ENCODE data around the gene RETREG2.

Gene RETREG2

DNA sequence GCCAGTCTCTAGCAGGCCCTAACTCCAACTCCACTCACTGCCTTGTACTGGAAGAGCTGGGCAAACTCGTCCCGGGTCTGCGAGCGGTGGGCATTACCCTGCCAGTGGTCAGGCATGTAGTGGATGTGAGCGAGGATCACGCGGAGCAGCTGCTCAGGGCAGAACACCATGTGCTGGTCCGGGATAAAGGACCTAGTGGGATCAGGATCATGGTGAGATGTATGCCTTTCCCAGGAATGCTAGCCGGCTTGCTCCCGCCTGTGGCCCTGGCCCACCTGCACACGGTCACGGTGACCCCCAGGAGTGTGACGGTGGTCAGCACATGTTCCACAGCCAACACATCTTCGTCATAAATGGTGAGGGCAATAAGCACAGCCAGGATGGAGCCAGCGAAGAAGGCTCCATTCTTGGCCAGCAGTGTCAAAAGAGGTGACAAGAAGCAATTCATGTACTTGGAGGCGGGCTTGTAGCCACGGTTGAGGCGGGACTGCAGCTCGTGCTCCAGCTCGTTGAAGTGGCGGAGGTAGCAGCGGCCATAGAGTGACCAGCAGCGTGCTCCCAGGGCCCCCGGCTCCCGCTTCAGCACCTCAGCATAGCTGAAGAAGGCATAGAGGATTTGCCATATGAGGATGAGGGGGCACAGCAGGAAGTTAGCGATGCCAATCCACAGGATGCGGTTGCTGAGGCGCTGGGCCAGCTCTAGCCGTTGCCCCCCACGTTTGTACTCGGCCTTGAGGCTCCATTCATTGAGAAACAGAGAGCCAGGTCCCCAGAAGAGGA lies 45.9 kb downstream of the RETREG2 start:
- in situ Hi-C loops (cut with HindIII; ENCODE audit: low pct_ligation_motif_present, low pct_unique_long_range_greater_than_20kb, low sequenced_read_pairs), result no loop called here

DNA sequence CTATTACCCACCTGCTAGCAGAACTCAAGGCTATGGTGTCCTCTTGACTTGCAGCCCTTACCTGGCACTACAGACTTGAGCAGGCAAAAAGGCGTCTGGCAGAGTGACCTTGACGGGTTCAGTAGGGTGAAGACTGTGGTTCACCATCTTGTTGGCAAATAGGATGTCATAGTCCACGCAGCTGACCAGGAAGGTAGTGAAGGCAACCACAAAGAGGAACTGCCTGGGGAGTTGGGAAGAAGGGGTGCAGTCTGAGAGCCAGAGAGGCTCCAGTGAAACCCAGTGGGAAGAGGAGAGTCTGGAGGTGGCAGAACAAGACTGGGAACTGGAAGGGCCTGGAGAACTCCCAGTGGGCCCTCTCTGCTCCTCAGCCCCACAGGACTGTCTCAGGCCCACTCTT lies 47.3 kb downstream of the RETREG2 start:
- DNase-seq, result no peak
- in situ Hi-C loops (cut with HindIII; ENCODE audit: low pct_ligation_motif_present, low pct_unique_long_range_greater_than_20kb, low sequenced_read_pairs), result no loop called here

More for the DNA sequence above, 45.9 kb downstream of the RETREG2 start:
- no peak for DNase-seq

DNA sequence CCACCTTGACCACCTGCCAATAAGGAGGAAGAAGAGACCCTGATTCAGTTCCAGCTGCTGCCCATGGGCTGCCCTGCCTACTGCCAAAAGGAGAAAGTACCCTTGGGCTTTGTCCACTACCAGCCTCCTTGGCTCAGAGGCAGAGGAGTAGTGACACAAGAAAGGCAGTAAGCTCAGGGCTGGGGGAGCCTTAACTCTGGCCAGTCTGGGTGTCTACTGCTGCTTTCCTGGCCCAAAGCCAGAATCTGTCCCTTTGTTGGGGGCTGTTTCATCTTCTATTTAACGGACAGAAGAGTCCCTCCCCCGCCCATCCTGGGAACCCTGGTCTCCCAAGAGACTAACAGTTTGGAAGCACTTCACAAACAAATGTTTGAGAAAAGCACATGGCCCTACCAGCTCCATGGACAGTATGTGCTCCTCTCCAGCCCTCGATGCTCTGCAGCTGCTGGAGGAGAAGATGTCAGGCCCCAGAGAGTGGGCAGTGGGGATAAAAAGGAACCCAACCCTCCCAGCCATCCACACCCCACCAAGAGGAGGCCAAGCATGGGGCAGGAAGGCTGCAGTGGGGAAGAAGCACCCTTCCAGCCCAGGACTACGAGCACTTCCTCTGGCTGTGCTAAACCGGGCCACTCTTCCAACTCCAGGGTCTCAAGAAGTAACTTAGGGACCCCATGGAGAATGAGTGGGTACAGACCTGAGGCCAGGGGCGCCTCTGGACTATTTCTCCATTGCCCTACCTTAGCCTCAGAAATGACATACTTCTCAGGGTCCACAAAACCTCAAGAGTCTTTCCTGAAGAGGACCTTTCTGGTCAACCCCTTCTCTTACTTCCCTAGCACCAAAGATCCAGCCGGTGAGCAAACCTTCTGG lies 50.2 kb downstream of the RETREG2 start:
- in situ Hi-C loops (cut with HindIII; ENCODE audit: low pct_ligation_motif_present, low pct_unique_long_range_greater_than_20kb, low sequenced_read_pairs), result no loop called here
- no peak for DNase-seq

DNA sequence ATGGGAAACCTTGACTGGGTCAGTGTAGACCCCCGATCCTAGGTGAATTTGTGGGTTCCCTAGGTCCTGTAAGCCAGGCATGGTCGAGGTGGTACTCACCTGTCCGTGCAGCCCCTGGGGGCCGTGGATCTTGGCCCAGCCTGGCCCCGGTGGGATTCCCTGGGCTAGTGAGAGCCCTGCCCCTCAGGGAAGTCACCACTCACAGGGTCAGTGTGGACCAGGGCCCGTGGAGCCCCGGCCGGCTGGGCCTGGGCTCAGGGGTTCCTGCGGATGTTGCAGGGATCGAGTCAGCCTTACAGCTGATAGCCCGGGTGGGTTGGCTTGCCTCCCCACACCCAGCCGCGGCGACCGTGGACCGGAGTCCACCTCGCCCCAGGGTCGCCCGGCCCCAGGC lies 50.8 kb downstream of the RETREG2 start:
- DNase-seq, result no peak
- in situ Hi-C loops (cut with HindIII; ENCODE audit: low pct_ligation_motif_present, low pct_unique_long_range_greater_than_20kb, low sequenced_read_pairs), result no loop called here

DNA sequence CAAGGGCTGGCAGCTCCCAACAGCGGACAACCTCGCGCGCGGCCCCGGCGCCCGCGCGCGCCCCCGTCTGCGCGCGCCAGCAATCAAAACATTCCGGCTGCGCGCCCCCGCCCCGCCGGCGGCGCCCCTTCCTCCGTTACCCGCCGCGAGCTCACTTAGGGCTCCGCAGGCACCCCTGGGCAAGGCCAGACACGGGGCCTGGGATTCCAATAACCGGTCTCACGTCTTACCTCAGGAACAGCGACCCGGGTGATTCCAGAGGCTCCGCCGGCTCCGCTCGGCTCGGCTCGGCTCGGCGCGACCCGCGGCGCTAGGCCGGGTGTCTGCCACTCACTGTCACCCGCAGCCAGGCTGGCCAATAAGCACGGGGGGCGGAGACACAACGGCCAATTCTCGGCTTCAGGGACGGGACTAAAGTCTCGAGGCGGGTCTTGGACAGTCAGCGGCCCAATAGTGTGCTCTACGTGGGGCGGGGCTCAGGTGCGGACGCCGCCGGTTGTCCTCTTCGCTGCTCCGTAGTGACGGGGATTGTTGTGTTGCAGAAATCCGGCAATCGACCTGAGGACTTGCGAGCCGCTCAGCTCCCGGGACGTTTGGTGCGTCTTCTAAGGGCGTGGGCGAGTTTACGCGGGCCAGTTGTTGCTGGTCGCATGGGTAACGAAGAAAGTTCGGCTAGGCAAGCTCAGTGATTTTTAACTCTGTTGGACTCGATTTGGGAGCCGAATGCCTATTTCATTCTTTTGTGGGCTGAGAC lies 51.4 kb downstream of the RETREG2 start, which contains the start of the genes ANKZF1 and ATG9A:
Gene ANKZF1, plus strand, starts transcription at position 502 of the 754 bp plus-strand sequence. CDS start 452 bp downstream, outside the sequence.
Gene ATG9A, minus strand, starts transcription at position 332 of the 754 bp plus-strand sequence. CDS start 1,612 bp downstream, outside the sequence.
- in situ Hi-C loops (cut with HindIII; ENCODE audit: low pct_ligation_motif_present, low pct_unique_long_range_greater_than_20kb, low sequenced_read_pairs), result no loop called here
- peak; percentile 99 for DNase-seq

DNA sequence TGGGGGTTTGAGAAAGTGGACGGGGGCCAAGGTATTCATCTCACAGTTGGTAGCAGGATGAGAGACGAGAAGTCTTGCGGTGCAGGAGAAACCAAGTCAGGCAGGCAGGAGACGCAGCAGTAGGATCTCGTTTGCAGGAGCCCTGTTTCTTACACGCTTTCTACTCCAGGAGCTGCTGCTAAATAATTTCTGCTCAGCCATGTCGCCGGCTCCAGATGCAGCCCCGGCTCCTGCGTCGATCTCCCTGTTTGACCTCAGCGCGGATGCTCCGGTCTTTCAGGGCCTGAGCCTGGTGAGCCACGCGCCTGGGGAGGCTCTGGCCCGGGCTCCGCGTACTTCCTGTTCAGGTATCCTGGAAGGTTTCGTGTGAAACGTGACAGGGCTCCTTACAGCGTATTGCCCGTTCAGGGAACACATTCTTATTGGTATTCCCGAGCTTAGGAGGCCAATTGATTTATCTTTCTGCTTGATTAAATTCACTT lies 52.0 kb downstream of the RETREG2 start:
- DNase-seq, result peak; percentile 53
- in situ Hi-C loops (cut with HindIII; ENCODE audit: low pct_ligation_motif_present, low pct_unique_long_range_greater_than_20kb, low sequenced_read_pairs), result no loop called here

DNA sequence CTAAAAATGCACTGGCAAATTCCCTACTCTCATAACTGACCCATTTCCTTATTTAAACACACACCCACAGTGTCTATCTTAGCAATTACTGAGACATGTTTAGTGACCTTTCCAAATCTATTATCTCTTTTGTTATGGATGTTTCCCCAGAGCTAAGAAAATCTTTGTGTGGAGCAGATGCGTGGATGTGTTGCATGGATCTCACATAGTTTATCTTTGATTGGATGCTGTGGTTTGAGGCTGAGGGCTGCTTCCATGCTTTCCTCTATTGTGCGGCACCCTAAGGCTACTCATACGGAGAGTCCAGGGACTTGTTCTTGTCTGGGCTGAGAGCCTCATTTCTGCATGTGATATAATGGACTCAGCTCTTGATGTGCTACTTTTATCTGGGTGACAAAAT lies 56.3 kb downstream of the RETREG2 start:
- in situ Hi-C loops (cut with HindIII; ENCODE audit: low pct_ligation_motif_present, low pct_unique_long_range_greater_than_20kb, low sequenced_read_pairs), result no loop called here
- no peak for DNase-seq
